Stimulated activated CD8-positive, alpha-beta memory T cell treated with anti-CD3 and anti-CD28 coated beads, Interleukin-15, amount 100 ng/mL, for 24 hours (primary cell): ENCODE results near the gene BRF1.

Experiments
- DNase-seq: peaks from one replicate; pipeline ENCODE4 v3.0.0-alpha.2; 2020; ENCODE audit warnings: low read depth

Gene BRF1

DNA sequence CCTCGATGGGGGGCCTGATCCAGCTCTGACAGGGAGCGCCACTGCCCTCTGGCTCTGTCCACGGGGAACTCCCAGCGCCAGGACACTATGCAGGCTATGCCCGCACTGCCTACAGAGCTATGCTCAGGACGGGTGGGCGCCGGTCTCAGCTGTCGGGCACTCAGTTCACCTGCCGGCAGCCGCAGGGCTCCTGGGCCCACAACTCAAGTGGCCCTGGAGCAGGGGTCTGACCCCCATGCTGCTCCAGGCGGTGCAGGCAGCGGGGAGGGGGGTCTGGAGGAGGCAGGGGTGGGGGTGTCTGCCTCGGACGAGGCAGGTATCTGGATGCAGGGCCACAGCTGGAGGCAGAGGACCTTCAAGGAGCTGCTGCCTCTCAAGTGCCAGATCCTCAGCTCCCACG is 91.2 kb downstream of the BRF1 start:
- no peak for DNase-seq

GRCh38 chr14:105209091-105209490 is 91.7 kb downstream of the BRF1 start:
- DNase-seq: no peak

GRCh38 chr14:105208738-105209075 is 92.1 kb downstream of the BRF1 start:
- no peak for DNase-seq

- no peak for DNase-seq
Observed at GRCh38 chr14:105207996-105208737, 92.6 kb downstream of the BRF1 start.

DNA sequence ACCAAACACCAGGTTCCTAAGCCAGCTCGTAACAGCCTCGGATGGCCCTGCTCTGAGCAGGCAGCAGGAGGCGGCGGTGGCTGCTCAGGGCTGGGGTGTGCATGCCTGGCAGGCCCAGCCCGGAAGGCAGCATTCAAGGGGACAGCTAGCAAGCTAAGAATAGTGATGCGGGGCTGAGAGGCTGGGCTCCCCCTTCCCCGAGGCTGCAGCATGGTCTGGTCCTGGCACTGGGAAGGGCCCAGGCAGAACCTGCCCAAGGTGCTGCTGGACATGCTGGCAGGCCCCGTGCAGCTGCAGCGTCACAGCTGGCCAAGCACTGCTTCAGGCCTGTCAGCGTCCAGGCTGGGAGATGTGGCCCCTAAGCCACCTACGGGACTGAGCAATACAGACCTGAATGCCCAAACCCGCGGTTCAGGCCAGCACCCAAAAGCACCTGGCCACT is 93.3 kb downstream of the BRF1 start:
- DNase-seq: no peak

- no peak for DNase-seq
Observed at GRCh38 chr14:105206873-105207272, 93.9 kb downstream of the BRF1 start.

DNA sequence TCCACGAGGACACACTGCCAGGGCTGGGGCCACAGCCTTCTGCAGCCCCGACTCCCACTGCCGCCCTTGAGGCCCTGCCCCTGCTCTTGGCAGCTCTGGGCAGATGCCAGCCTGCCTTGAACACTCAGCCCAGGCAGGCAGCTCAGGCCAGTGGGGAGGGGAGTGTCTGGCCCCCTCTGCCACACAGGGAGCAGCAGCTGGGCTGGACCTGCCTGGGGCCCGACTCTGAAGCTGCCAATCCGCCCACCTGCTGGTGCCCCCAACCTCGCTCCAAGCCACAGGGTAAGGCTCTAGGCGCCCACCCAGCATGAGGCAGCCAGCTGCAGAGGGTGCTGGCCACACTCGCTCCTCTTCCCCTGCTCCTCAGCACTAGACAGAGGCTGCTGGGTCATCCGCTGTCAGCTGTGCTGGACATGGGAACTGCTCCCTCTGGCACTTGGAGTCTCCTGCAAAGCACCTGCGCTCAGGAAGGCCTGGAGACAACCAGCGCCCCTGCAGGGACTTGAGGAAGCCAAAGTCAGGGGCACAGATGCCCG is 95.1 kb downstream of the BRF1 start:
- DNase-seq: no peak

DNA sequence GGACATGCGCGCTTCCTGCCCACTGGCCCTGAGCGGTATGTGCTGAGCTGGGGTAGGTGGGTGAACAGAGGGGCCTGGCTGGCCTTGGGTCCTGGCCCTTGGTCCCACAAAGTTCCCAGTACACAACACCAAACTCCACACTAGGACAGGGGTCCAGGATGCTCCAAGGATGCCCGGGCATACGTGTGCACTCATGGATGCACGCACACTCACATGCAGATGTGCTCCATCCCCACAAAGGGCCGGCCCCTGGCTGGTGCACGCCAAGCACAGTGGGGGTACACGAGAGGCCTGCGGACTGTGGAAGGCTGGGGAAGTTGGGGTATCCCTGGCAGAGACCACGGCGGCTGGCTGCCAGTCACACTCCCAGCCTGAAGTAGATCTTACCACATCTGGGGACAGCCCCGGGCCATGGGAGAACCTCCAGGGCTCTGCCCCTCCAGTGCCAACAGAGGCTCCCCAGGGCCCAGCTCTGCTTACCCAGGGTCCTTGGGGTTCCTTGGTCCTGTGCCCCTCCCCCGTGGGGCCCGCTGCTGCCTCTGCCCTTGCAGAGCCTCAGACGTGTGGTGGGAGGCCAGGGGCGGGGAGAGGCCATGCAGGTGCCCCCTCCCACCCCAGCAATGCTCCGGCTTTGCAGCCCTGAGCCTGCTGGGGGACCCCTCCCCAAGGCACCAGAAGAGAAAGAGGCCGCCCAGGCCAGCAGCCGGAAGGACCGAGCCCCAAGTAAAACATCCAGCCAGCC is 95.7 kb downstream of the BRF1 start:
- no peak for DNase-seq

- no peak for DNase-seq
Observed at GRCh38 chr14:105204206-105204930, 96.4 kb downstream of the BRF1 start.

DNA sequence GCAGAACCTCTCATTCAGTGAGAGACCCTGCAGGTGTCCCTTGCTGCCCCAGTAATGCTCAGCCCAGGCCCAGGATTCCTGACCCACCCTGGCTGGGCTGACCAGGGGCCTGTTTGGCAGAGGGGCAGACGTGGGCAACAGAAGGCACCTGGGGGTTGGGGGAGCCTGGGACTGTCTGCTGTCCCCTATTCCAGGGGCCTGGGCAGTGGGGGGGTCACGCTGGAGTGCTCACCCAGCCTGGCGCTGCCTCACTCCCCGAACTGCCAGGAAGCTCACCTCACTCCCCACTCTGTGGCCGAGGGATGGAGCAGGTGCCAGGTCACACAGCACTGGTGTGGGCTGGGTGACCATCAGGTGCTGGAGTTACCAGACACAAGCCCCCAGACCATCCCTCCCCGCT is 97.1 kb downstream of the BRF1 start:
- no peak for DNase-seq

- peak; percentile 39 for DNase-seq
Observed at GRCh38 chr14:105203057-105203531, 97.7 kb downstream of the BRF1 start.

DNA sequence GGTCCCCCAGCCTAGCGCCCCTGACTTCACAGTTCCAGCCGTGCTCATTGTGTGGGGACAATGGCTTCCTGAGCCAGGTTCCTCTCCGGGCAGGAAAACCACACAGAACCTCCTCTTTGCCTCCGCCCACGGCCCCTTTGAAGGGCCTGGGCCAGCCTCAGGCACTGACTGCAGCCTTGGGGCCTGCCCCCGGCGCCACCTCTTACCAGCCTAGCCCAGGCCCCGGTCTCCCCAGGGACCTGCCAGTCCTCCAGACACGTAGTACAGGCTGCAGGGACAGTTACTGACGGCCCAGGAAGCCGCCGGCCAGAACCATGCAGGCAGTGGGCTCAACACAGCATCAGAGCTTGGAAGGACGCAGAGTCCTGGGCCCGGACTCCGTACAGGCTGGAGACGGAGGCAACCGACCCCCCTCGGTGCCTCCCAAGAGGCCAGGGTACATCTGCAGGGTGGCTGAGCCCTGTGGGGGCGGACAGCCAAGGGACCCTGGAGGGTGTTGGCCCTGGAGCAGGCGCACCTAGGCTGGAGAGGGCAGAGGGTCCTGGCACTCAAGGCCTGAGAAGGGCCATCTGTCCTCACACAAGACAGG is 98.8 kb downstream of the BRF1 start:
- no peak for DNase-seq

- no peak for DNase-seq
Observed at GRCh38 chr14:105201156-105201924, 99.5 kb downstream of the BRF1 start.

DNA sequence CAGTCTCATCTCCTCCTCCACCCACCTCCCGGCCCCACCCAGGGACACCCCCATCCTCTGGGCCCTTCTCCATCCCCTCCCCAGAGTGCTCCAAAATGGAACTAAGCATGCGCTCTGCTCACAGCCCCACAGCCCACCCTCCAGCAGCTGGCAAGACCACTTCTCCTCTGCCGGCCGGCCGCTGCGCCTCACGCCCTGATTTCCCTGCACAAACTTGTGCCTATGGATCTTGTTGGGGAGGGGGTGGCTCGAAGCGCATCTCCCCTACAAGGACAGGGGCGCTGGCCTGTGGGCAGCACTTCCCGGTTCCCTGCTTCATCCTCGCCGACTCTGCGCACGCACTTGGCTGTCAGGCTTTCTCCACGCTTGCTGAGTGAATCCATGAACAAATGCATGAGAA is 100.2 kb downstream of the BRF1 start:
- DNase-seq: no peak

GRCh38 chr14:105200074-105200473 is 100.7 kb downstream of the BRF1 start:
- DNase-seq: no peak

GRCh38 chr14:105199093-105199492 is 101.7 kb downstream of the BRF1 start:
- no peak for DNase-seq

DNA sequence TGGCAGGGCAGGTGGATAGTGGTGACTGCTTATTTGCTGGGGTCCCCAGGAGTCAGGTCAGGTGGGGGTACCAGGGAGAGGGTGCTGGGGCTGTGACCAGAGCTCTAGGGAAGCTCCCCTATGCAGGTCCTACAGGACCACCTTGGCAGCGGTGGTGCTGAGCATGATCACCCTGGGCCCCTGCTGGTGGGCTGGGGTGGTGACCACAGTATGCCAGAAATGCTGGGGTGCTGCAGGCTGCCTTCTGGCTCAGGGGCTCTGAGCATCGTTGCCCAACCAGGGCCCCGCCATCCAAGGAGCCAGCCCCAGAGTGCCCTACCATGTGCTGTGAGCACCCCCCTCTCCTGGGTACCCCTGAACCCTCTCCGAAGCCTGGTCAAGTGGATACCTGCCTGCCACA is 102.2 kb downstream of the BRF1 start:
- DNase-seq: no peak

GRCh38 chr14:105197211-105197641 is 103.6 kb downstream of the BRF1 start:
- no peak for DNase-seq

GRCh38 chr14:105196265-105196960 is 104.4 kb downstream of the BRF1 start:
- DNase-seq: no peak

DNA sequence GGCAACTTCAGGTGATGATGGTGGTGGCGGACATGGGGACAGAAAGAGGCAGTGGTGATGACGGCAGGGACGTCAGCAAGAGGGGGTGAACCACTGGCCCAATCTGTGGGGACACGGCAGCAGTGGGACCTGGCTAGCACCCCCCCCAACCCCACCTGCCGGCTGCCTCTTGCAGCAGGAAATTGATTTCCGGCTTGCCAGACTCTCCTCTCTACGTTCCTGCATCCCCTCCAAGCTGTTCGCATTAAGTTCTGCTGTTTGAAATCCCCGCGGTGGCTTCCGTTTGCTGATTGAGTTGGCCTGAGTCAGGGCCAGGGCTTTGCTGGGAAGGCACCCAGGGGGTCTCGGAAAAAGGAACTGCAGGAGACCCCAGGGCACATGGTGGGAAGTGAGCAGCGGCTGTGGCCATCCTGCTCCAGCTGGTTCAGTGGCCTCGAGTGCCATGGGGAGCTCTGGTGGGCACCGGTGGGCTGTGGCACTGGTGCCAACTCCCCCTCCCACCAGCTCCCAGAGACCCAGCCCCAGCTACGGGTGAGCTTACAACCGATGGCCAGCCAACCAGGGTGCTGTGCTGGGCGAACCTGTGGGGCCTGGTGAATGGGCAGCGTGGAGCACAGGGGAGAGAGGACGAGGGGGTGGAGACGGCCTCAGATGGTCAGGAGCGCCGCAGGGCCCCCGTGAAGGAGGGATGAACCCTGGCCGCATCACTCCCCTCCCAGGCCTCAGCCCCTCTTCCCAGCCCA is 105.1 kb downstream of the BRF1 start:
- no peak for DNase-seq
